ENCODE results near the gene RRBP1.

The RRBP1 gene

DNA sequence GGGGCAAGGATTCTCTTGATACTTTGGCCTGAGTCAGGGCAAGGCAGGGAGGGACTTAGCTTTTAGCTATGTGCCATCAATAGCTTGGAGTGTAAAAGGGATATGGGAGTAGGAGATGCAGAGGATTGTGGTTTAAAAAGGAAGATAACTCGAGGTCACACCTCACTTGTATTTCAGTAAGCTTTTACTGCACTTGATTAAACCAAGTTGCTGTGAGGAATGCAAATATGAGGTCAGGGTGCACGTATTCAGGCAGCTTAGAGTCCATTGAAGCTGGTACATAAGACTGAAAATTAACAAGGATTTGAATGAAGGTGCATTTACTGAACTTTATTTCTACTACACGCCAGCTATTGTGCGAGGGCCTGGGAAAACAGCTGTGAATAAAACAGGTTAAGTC is 80.1 kb downstream of the RRBP1 start:
- DNase-seq: no peak

DNA sequence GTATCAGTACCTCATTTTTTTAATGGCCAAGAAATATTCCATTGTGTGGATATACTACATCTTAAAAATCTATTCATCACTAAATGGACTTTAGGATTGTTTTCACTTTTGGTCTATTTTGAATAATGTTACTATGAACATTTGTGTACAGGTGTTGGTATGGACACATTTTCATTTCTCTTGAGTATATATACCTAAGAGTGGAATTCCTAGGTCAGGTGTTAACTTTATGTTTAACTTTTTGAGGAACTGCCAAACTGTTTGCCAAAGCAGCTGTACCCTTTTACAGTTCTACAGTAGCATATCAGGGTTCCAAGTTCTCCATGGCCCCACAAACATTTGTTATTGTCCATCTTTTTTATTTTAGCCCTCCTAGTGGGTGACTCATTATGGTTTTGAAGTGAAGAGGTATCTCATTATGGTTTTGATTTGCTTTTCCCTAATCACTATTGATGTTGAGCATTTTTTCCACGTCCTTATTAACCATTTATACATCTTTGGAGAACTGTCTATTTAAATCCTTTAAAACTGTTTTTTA is 84.0 kb downstream of the RRBP1 start:
- DNase-seq: no peak

DNA sequence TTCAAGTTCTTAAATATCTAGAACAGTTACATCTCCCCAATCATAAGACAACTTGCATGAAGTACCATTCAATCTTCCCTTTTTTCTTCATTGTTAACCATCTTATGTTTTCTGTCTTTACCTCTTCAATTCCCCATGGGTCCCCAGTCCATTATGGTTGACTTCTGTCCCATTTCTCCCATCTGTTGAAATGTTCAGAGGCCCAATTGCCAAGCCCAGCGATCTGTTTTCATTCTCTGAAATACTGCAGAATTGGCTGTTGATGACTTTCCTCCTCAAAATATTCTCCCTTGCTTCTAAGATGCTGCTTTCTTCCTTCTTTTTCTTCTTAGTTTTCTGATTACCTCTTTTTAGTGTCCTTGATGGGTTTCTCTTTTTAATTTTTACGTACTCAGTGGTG is 86.2 kb downstream of the RRBP1 start:
- no peak for DNase-seq

DNA sequence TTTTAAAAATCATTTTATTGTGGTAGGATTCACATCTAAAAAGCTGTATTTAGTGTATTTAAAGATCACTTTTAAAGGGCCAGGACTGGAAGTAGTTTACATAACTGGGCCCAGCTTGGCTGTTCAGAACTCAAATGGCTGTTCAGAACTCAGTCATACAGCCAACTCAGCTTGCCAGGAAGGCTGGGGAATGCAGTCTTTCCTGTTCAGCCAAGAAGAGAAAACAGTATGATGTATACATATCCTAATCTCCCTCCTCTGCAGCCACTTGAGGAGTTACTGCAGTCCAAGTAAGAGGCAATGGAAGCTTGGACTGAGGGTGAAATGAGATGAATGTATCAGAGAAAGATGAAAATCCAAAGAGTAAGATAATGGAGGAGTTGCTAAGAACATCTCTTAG is 87.6 kb downstream of the RRBP1 start:
- no peak for DNase-seq

DNA sequence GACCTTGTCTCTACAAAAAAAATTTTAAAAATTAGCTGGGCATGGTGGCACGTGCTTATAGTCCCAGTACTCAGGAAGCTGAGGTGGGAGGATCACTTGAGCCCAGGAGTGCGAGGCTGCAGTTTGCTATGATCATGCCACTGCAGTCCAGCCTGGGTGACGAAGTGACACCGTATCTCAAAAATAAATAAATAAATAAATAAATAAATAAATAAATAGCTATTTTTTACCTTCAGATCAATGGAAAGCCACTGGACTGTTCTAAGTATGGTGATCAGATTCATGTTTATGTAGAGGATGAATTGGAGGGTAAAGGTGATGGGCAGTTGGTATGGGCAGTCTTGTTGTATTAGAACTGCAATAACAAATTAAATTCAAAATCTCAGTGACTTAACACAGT is 88.1 kb downstream of the RRBP1 start:
- no peak for DNase-seq

DNA sequence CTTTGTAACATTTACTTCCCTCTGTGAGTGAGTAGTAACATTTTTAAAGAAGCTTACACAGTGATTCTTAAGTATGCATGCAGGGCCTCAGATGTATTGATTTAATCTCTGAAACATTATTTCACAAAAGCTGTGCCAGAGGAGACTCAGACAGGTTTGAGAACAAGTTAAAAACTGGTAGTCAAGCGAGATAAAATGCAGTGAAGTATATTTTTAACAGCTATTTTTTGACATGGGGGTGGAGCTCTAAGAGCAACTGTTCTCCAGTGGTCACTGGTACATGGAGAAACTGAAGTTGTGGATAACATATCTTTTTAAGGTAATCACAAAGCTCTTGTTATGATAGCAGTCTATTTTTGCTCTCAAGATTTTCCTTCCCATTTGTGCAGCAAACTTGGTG is 91.8 kb downstream of the RRBP1 start:
- DNase-seq: no peak

DNA sequence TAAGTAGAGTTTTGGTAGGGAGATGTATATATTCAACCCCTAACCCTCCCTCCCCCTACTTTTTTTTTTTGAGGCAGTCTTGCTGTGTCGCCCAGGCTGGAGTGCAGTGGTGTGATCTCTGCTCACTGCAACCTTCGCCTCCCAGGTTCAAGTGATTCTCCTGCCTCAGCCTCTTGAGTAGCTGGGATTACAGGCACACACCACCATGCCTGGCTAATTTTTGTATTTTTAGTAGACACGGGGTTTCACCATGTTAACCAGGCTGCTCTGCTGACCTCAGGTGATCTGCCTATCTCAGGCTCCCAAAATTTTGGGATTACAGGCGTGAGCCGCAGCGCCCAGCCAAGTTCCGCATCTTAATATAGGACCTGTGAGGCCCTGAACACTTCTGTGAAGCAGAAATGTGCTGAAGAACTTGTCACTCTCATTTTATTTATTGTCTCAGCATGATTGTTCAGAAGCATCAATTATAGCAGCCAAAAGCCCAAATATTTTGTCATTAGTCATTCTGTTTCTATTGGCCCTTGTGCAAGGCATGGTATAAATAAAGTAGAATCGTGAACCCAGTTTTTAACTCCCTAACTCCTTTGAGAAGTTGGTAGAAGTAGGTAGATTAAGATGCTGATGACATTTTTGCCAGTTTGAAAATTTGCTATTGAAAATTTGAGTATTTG is 92.7 kb downstream of the RRBP1 start:
- no peak for DNase-seq

DNA sequence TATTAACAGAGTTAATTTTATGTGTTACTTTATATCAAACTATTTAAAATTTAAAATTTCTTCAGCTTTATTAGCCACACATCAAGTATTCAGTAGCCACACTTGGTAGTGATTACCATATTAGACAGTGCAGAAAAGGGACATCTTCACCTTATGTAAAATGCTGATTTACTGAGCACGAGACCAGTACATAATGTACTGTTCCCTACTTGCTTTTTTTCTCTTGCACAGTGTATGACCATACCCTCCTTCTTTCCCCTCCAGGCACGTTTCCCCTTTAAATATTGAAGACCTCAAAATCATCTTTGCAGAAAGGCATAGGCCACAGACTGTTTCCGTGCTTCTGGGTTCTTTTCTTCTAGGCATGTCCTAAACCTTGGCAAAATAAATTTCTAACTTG is 94.2 kb downstream of the RRBP1 start:
- no peak for DNase-seq

DNA sequence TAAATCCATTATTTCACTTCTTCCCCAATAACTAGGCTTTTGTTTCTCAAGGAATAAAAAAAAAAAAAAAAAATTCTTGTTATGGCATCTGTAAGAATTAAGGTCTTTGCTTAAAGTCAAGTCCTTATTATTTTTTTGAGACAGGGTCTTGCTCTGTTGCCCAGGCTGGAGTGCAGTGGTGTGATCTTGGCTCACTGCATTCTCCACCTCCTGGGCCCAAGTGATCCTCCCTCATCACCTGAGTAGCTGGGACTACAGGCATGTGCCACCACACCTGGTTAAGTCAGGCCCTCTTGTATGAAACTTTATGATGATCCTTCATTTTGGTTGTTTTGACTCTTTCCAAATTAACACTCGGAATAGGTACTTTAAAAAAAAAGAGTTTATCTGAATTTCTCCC is 94.9 kb downstream of the RRBP1 start:
- no peak for DNase-seq

DNA sequence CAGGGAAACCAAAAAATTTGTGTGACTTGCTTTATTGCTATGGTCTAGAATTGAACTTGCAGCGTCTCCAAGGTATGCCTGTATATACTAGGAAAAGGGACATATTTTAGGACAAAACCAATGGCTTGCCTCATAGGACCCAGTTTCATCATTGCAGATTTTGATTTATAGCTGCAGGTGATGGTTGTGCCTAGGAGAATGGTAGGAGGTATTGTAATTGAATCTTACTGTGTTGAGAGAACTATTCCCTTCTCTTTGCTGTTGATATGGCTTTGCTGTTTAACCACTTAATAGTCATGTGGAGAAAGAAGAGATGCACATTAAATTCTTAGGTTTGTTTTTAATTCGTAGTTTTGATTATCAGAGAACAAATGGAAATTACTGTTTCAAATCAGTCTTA is 95.8 kb downstream of the RRBP1 start:
- DNase-seq: no peak

DNA sequence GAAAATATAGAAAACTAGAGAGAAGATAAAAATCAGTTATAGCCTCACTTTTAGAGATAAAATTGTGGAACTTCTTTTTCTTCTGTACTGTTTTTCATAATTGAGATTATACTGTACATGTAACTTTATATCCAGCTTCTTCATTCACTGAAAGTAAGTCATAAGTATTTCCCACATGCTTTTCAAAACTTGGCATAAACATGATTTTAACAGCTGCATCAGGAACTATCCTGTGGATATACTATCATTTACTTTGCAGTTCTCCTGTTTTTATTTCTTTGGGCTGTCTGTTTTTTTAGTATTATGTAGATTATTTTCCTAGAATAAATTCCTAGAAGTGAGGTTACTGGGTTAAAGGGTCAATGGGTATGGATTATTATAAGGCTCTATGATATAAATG is 97.4 kb downstream of the RRBP1 start:
- no peak for DNase-seq

DNA sequence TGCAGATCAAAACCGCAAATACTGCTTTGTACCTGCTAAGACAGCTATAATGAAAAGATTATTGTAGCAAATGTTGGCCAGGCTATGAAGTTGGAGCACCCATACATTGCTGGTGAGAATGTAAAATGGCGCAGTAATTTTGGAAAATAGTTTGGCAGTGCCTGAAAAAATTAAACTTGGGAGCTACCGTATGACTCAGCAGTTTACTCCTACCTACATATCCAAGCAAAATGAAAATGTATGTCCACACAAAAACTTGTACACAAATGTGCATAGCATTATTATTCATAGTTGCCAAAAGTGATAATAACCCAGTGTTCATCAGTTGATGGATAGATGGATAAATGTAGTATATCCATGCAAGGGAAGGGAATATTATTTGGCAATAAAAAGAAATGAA is 98.9 kb downstream of the RRBP1 start:
- DNase-seq: no peak

DNA sequence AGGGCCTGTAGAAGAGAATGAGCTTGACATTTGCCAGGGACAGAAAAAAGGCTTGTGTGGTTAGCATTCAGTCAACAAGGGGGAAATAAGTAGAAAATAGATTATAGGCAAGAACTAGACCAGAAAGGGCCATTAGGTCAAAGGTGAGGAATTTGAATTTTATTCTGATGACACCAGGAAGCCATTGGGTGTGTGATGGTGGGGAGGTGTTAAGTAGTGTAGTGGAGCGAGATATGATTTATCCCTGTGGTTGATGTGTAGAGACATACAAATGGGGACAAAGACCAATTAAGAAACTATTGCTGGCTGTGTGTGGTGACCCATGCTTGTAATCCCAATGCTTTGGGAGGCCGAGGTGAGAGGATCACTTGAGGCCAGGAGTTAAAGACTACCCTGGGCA is 101.1 kb downstream of the RRBP1 start:
- no peak for DNase-seq

DNA sequence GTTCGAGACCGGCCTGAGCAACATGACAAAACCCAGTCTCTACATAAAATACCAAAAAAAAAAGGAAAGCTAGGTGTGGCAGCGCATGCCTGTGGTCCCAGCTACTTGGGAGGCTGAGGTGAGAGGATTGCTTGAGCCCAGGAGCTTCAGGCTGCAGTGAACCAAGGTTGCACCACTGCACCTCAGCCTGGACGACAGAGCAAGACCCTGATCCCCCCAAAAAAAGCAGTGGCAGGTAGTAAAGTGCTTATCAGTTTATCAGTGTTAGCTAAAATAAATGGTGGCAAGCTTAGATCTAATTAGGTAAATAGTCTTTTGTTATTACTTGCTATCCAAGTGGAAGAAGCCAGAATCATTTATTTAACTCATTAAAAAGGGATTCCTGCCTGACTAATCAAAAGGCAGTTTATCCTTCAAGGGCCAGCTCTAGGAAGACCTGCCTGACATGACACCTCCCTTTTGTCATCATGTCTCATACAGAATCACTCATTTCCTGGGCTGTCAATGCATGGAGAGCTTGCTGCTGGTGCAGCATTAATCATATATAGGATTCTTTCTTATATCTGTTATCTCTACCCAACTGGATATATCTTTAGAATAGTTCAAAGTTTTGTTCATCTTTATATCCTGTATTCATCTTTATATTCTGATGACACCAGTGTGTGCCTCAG is 102.5 kb downstream of the RRBP1 start:
- no peak for DNase-seq

DNA sequence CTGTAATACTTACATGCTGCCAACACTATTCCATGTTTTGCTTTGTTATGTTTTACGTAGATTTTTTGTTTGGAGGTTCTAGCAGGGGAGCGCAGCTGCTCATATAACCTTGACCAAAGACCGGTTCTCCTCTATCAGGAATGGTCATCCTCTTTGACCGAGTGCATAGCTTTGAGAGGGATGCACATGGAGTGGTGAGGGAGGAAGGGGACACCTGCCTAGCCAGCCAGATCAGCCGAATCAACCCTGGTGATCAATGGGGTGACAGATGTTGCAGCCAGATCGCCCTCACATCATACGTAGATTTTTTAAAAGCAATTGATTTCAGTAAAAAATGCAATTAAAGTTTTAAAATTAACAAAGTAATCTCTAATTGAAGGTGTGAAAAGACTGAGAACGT is 105.8 kb downstream of the RRBP1 start:
- DNase-seq: no peak

DNA sequence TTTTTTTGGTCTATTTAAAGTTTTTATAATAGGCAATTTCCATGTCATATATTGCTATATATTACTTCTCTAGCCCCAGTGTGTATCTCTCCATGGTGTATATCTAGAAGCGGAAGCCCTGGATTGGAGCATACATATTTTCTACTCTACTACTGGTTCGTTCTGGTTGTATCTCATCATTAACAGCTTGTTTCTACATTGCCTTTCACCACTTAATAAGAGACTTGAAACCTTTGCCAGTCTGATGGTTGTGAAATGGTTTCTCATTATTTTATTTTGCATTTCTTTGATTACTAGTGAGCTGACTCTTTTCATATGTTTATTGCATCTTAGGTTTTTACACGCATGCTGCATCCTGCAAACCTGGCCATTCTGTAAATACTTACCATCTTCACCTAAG is 108.6 kb downstream of the RRBP1 start:
- DNase-seq: no peak

DNA sequence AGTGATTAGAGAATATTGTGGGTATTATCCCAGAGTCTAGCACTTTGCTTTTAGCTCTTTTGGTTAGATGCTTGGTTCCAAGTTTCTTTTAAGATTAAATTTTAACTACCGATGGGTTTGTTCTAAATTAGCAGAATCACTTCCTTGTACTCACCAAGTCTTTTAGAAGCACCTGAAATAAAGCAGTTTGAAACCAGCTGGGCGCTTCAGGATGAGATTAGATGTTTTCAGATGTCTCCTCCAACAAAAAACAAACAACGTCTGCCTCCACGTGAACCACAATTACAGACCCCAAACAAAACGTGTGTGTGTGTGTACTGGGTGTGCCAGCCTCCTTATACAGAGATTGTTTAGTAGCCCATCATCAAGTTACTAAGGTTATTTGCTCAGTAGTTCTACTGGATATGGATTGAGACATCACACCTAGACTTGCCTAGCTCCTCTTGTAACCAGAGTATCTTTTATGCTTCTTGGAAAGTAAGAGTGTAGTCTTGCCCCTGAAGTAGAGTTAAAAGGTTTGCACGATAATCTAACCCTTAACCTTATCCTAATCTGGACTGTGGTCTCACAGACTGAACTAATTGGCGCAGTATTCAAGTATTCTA is 109.9 kb downstream of the RRBP1 start:
- no peak for DNase-seq

DNA sequence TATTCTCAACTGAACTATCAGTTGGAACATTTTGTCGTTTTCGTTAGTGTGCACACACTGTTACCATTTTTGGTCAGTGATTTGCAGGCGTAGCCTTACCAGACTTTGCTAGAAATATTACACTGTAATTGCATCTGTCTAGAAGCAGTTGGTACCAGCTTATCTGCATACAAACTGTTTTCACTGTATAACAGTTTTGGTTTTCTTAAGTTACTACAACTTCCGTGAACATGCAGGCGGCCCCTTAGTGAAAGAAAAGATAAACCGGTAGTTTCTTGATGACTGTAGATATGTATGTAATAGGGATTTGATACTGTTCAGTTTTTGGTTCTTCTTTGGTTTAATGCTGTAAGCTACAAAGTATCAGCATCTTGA is 110.9 kb downstream of the RRBP1 start:
- DNase-seq: no peak

DNA sequence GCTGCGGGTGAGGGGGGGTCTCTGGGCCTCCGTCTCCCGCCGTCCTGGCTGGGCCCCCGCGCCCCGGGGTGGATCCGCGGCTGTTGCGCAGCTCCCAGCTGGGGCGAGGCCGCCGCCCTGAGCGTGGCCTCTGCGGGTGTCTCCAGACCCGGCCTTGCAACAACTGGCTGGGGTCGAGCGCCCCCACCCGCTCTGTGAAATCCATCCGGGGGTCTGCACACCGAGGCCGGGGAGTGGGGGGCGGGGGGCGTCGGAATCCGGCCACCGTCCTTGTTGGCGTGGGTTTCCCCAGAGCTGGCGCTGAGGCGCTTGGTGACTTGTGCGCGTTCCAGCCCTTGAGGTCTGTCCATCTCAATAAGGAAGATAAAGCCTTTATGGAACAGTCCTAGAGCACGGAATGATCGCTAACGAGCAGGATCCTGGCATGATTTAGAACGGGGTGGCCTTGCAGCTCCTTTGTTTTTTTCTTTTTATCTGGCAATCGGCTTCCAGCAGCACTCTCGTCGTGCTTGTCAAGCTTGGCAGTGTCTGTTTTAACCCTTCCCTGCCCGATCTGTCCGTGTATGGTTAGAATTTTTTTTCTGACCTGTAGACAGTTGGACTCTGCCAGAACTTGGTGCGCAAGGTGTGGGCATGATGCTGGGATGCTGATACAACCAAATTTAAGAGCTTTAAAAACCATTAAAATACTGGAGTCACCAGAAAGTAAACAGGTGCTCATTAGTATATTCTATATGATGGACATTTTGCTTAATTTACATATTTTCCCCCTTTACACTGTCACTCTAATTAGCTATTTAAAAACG is 111.5 kb downstream of the RRBP1 start:
- DNase-seq: peak; percentile 43 to 78

DNA sequence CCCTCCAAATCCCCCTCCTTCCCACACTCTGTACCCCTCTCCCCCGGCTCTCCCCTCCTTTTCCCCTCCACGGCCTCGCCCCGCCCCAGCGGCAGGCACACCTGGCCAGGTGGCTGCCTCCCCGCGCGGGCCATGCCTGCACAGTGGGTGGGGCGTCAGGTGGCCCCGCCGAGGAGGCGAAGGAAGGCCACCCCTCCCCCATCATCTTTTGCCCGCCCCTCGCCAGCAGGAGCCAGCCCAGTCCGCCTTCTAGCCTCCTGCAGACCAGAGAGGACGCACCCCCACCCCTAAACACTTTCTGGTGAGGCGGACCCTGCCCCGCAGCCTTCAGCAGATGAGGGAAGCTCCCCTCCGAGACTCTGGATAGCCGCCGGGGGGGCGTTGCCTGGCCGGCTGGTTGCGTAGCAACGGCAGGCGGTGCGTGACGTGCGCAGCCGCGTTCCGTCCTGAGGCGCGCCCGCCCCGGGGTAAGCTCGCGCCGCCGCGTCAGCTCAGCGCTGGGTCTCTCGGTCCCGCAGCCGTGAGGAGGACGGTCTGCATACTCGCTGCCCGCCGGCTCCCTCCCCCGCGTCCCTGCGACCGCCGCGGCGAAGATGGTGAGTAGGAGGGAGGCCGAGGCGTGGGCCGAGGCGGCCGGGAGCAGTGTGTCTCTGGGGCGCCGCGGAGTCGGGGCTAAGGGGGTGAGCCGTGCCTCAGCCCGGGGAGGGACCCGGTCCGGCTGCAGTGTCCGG is 112.3 kb downstream of the RRBP1 start, which contains the start of gene DSTN:
Gene DSTN, plus strand, starts transcription at position 460 of the 731 bp plus-strand sequence. Its CDS starts 134 bp downstream, at position 594.
- DNase-seq: peak; percentile 94 to 99

DNA sequence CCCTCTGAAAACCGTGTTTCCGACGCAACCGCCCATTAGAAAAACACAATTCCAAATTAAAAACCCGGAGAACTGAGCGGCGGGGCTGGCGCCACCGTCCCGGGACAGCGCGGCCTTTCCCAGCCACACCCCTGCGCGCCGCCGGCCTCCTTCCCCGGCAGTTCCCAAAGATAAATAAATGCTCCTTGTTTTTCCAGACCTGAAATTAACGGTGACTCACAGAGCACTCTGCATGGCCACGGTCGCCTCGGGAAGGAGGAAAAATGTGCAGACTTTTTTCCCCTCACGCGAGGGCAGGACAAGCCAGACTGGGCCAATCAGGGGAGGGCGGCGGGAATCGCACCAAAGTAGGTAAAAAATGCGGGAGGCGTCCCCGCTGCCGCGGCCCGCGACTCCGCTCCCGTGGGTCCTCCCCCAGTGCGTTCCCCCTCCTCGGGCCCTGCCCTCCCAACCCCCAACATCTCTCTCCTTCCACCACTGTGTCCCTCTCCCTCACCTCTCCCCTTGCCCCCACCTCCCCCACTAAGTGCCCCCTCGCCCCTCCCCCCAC is 113.0 kb downstream of the RRBP1 start:
- peak; percentile 69 to 86 for DNase-seq

DNA sequence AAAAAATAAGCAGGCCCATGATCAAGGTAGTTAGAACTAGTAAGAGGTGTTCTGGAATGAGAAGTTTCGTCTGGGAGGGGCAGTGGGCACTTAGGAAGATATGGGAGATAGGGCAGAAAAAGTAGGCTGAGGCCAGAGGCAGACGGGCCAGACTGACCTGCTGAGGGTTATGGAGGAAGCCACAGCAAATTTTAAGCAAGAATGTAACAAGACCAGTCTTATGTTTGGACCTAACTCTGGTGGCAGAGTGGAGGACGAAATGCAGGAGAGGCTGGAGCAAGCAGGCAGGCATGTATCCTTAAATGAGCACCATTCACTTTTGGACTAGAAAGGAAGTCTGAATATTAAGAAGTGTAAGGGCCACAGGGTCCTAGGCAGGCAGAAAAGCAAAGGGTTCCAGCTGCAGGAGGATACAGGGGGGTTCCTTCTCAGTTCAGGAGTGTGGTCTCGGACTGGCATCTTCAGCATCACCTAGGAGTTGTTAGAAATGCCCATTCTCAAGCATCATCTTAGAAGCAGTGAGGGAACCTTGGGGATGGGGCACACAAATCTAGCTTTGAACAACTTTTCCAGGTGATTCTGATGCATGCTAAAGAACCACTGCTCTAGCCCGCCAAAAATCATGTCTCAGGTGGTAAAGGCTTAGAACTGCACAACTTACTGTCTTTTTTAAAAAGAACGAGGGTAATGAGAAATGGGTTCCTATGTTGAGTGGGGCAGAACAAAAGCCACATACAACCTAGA is 113.8 kb downstream of the RRBP1 start:
- no peak for DNase-seq
